Effector memory CD8-positive, alpha-beta T cell (primary cell): ENCODE measurements around the gene CARD9.

ENCODE experiments used
- ATAC-seq: fragments of 150-1000 bp; cut with Tn5 transposase; replicated peaks from 2 replicates; pipeline ENCODE4 v1.10.0; 2021; ENCODE audit warnings: mild to moderate bottlenecking, moderate library complexity
- DNase-seq, 3 experiments: peaks; one replicate each; pipeline ENCODE4 v3.0.0; 2021
- H3K27ac Mint-ChIP-seq, 2 donors: one replicate each; pipeline ENCODE4 v1.8.0; 2022; ENCODE audit warnings: mild to moderate bottlenecking in 2 of 2, mixed read lengths in 2 of 2, moderate library complexity in 2 of 2
- H3K27me3 Mint-ChIP-seq, 2 donors: one replicate each; pipeline ENCODE4 v1.8.0; 2022; ENCODE audit warnings: mixed read lengths in 2 of 2
- H3K36me3 Mint-ChIP-seq: one replicate; pipeline ENCODE4 v1.8.0; 2022; ENCODE audit warnings: mild to moderate bottlenecking, moderate library complexity, mixed read lengths; ENCODE audit not compliant: insufficient read depth
- H3K4me1 Mint-ChIP-seq, 2 donors: one replicate each; pipeline ENCODE4 v1.8.0; 2022; ENCODE audit warnings: low read depth in 2 of 2, mixed read lengths in 2 of 2
- H3K4me3 Mint-ChIP-seq, 2 donors: one replicate each; pipeline ENCODE4 v1.8.0; 2022; ENCODE audit warnings: mild to moderate bottlenecking in 2 of 2, mixed read lengths in 2 of 2, moderate library complexity in 2 of 2
- H3K9me3 Mint-ChIP-seq, 2 donors: one replicate each; pipeline ENCODE4 v1.8.0; 2022; ENCODE audit warnings: mixed read lengths in 2 of 2

CARD9 gene

GRCh38 chr9:136371533-136371880 lies 2.0 kb downstream of the CARD9 start:
- no peaks in the 10 kb centered on the region for H3K36me3 Mint-ChIP-seq
- H3K4me3 Mint-ChIP-seq, result no peak overlapping the region
- no peak overlapping the region for H3K27ac Mint-ChIP-seq
- no peaks in the 10 kb centered on the region for H3K4me1 Mint-ChIP-seq
- H3K27me3 Mint-ChIP-seq, result no peaks in the 10 kb centered on the region
- no peak for DNase-seq
- no peak for ATAC-seq
- H3K9me3 Mint-ChIP-seq, result no peaks in the 10 kb centered on the region

GRCh38 chr9:136370687-136371532 lies 2.6 kb downstream of the CARD9 start:
- Mint-ChIP-seq H3K27ac (no peak overlapping the region), H3K4me1 (no peaks in the 10 kb centered on the region), H3K27me3 (no peaks in the 10 kb centered on the region), H3K4me3 (no peak overlapping the region), H3K9me3 (no peaks in the 10 kb centered on the region), H3K36me3 (no peaks in the 10 kb centered on the region)
- ATAC-seq (no peak), DNase-seq (no peak)

GRCh38 chr9:136370037-136370436 lies 3.4 kb downstream of the CARD9 start:
- no peaks in the 10 kb centered on the region for H3K36me3 Mint-ChIP-seq
- H3K27me3 Mint-ChIP-seq, result no peaks in the 10 kb centered on the region
- DNase-seq (no peak), ATAC-seq (no peak)
- no peak overlapping the region for H3K4me3 Mint-ChIP-seq
- H3K9me3 Mint-ChIP-seq, result no peaks in the 10 kb centered on the region
- no peak overlapping the region for H3K27ac Mint-ChIP-seq
- H3K4me1 Mint-ChIP-seq, result peaks cover 0 to 4% of the 10 kb centered on the region in 2 donors

- Mint-ChIP-seq H3K9me3 (no peaks in the 10 kb centered on the region), H3K4me3 (no peak overlapping the region), H3K27me3 (no peaks in the 10 kb centered on the region), H3K36me3 (no peaks in the 10 kb centered on the region), H3K27ac (no peak overlapping the region), H3K4me1 (peaks cover 0 to 4% of the 10 kb centered on the region in 2 donors)
- DNase-seq, result no peak
- no peak for ATAC-seq
Observed at GRCh38 chr9:136368190-136368589, 5.3 kb downstream of the CARD9 start.

- Mint-ChIP-seq H3K27ac (no peak overlapping the region), H3K4me3 (no peak overlapping the region), H3K9me3 (no peaks in the 10 kb centered on the region), H3K36me3 (no peaks in the 10 kb centered on the region), H3K27me3 (no peaks in the 10 kb centered on the region), H3K4me1 (peaks cover 2 to 7% of the 10 kb centered on the region in 2 donors)
- DNase-seq (no peak), ATAC-seq (no peak)
Observed at GRCh38 chr9:136367296-136368145, 5.9 kb downstream of the CARD9 start.

GRCh38 chr9:136366826-136367225 lies 6.6 kb downstream of the CARD9 start:
- Mint-ChIP-seq H3K9me3 (no peaks in the 10 kb centered on the region), H3K36me3 (peaks cover 3% of the 10 kb centered on the region), H3K4me1 (peaks cover 4 to 9% of the 10 kb centered on the region in 2 donors), H3K4me3 (no peak overlapping the region), H3K27me3 (no peaks in the 10 kb centered on the region), H3K27ac (no peak overlapping the region)
- ATAC-seq (no peak), DNase-seq (no peak)

GRCh38 chr9:136365775-136366222 lies 7.7 kb downstream of the CARD9 start:
- Mint-ChIP-seq H3K27me3 (no peaks in the 10 kb centered on the region), H3K4me3 (peak overlapping the region in 1 of 2 donors; percentile 19), H3K9me3 (no peaks in the 10 kb centered on the region), H3K4me1 (peaks cover 4 to 9% of the 10 kb centered on the region in 2 donors), H3K27ac (no peak overlapping the region), H3K36me3 (peaks cover 3% of the 10 kb centered on the region)
- ATAC-seq (no peak), DNase-seq (no peak)

- H3K27me3 Mint-ChIP-seq, result no peaks in the 10 kb centered on the region
- peak overlapping the region in 1 of 2 donors; percentile 21 for H3K4me3 Mint-ChIP-seq
Observed at GRCh38 chr9:136364942-136365774, 8.3 kb downstream of the CARD9 start.

GRCh38 chr9:136363949-136364748 lies 9.3 kb downstream of the CARD9 start:
- H3K27me3 Mint-ChIP-seq, result no peaks in the 10 kb centered on the region
- ATAC-seq, result peak; percentile 1
- H3K4me3 Mint-ChIP-seq, result peak overlapping the region; percentile 75 to 77
- peaks cover 3% of the 10 kb centered on the region for H3K36me3 Mint-ChIP-seq
- peaks cover 4 to 9% of the 10 kb centered on the region in 2 donors for H3K4me1 Mint-ChIP-seq
- no peaks in the 10 kb centered on the region for H3K9me3 Mint-ChIP-seq
- no peak for DNase-seq
- no peak overlapping the region for H3K27ac Mint-ChIP-seq

More at GRCh38 chr9:136364942-136365774, 8.3 kb downstream of the CARD9 start:
- Mint-ChIP-seq H3K9me3 (no peaks in the 10 kb centered on the region), H3K27ac (no peak overlapping the region), H3K36me3 (peaks cover 3% of the 10 kb centered on the region), H3K4me1 (peaks cover 4 to 9% of the 10 kb centered on the region in 2 donors)
- no peak for DNase-seq
- no peak for ATAC-seq

- ATAC-seq, result peak; percentile 84
- Mint-ChIP-seq H3K9me3 (no peaks in the 10 kb centered on the region), H3K4me3 (peak within 1 kb of the TSS; percentile 75 to 77), H3K27me3 (no peaks in the 10 kb centered on the region), H3K4me1 (peaks cover 4 to 9% of the 10 kb centered on the region in 2 donors), H3K36me3 (peaks cover 3% of the 10 kb centered on the region), H3K27ac (peak within 1 kb of the TSS in 1 of 2 donors; percentile 65)
- peak; percentile 79 to 86 (median 81) for DNase-seq
Observed at GRCh38 chr9:136363106-136363948, 10.1 kb downstream of the CARD9 start, which contains the start of gene DNLZ. Gene DNLZ (minus strand): TSS chr9:136363744. CDS start chr9:136363714, 30 bp downstream.

- H3K36me3 Mint-ChIP-seq, result peaks cover 3% of the 10 kb centered on the region
- DNase-seq (no peak), ATAC-seq (no peak)
- H3K27me3 Mint-ChIP-seq, result no peaks in the 10 kb centered on the region
- H3K9me3 Mint-ChIP-seq, result no peaks in the 10 kb centered on the region
- no peak overlapping the region for H3K27ac Mint-ChIP-seq
- H3K4me1 Mint-ChIP-seq, result peaks cover 4 to 9% of the 10 kb centered on the region in 2 donors
- H3K4me3 Mint-ChIP-seq, result peak overlapping the region; percentile 75 to 77
Observed at GRCh38 chr9:136362450-136362784, 11.1 kb downstream of the CARD9 start.
